GM23338 (cell line): ENCODE measurements around the gene HS6ST1. TPM values are rescaled to one million over a fixed set of nuclear protein-coding genes. Genes with fewer than 3 reads are reported as not detected.

ENCODE experiments used
- ATAC-seq: fragments of 200-7000 bp; cut with Tn5 transposase; 3 replicates; pipeline ENCODE4 v1.9.1; 2020
- DNase-seq: peaks from one replicate; pipeline ENCODE4 v3.0.0-alpha.2; 2015; ENCODE audit warnings: low spot score
- H2AFZ ChIP-seq: fragments of 200-600 bp; sonication (generic); 2 replicates; pipeline ENCODE4 v1.8.0; 2016; ENCODE audit warnings: antibody characterized with exemption, mild to moderate bottlenecking, moderate library complexity
- H3F3A ChIP-seq: fragments of 200-600 bp; sonication (generic); replicated peaks from 2 replicates; pipeline ENCODE4 v1.8.0; 2017; ENCODE audit warnings: antibody characterized with exemption, mixed run types, low read depth
- H3K27ac ChIP-seq: fragments of 200-600 bp; sonication (generic); 2 replicates; pipeline ENCODE4 v1.6.1; 2016; ENCODE audit warnings: low read depth
- H3K27me3 ChIP-seq: fragments of 200-600 bp; sonication (generic); 2 replicates; pipeline ENCODE4 v1.8.0; 2016; ENCODE audit warnings: mild to moderate bottlenecking, mixed run types, moderate library complexity; ENCODE audit not compliant: insufficient read depth
- H3K36me3 ChIP-seq: fragments of 200-600 bp; sonication (generic); 2 replicates; pipeline ENCODE4 v1.8.0; 2016; ENCODE audit warnings: mild to moderate bottlenecking; ENCODE audit not compliant: insufficient read depth
- H3K4me1 ChIP-seq: fragments of 200-600 bp; sonication (generic); 2 replicates; pipeline ENCODE4 v1.8.0; 2016; ENCODE audit warnings: mild to moderate bottlenecking, moderate library complexity; ENCODE audit not compliant: insufficient read depth
- H3K4me2 ChIP-seq: fragments of 200-600 bp; sonication (generic); 2 replicates; pipeline ENCODE4 v1.7.1; 2017; ENCODE audit warnings: mixed run types
- H3K4me3 ChIP-seq: fragments of 200-600 bp; sonication (generic); 2 replicates; pipeline ENCODE4 v1.6.1; 2016; ENCODE audit warnings: mixed run types
- H3K79me2 ChIP-seq: fragments of 200-600 bp; sonication (generic); replicated peaks from 2 replicates; pipeline ENCODE4 v1.8.0; 2017; ENCODE audit warnings: mild to moderate bottlenecking; ENCODE audit not compliant: insufficient read depth
- H3K9me2 ChIP-seq: fragments of 200-600 bp; sonication (generic); 2 replicates; pipeline ENCODE4 v1.8.0; 2017; ENCODE audit not compliant: insufficient read depth
- H4K20me1 ChIP-seq: fragments of 200-600 bp; sonication (generic); replicated peaks from 2 replicates; pipeline ENCODE4 v1.8.0; 2017; ENCODE audit warnings: mild to moderate bottlenecking; ENCODE audit not compliant: insufficient read depth
- H3K27ac Mint-ChIP-seq: 2 replicates; pipeline ENCODE4 v1.8.0; 2020; ENCODE audit warnings: inconsistent platforms, mild to moderate bottlenecking, moderate library complexity, mixed read lengths
- H3K27me3 Mint-ChIP-seq: 3 replicates; pipeline ENCODE4 v1.8.0; 2022; ENCODE audit warnings: low read depth, mild to moderate bottlenecking, moderate library complexity, mixed read lengths, inconsistent platforms; ENCODE audit not compliant: insufficient read depth, poor library complexity
- H3K36me3 Mint-ChIP-seq: 3 replicates; pipeline ENCODE4 v1.8.0; 2021; ENCODE audit warnings: low read depth, mild to moderate bottlenecking, inconsistent platforms, moderate library complexity, mixed read lengths
- H3K4me1 Mint-ChIP-seq: 3 replicates; pipeline ENCODE4 v1.8.0; 2020; ENCODE audit warnings: mild to moderate bottlenecking, inconsistent platforms, mixed read lengths
- H3K4me3 Mint-ChIP-seq: 3 replicates; pipeline ENCODE4 v1.8.0; 2021; ENCODE audit warnings: moderate library complexity, mild to moderate bottlenecking, inconsistent platforms, mixed read lengths
- H3K9me3 Mint-ChIP-seq: 3 replicates; pipeline ENCODE4 v1.8.0; 2020; ENCODE audit warnings: moderate library complexity, mild to moderate bottlenecking, inconsistent platforms, mixed read lengths
- CTCF ChIP-seq, 2 experiments: fragments of 200-600 bp in 1 of 2; sonication (generic) in 1 of 2; conservative IDR thresholded peaks; 2 replicates each; pipeline versions ENCODE4 v1.5.1 to v1.6.1; 2016 to 2017; ENCODE audit warnings: antibody characterized with exemption in 2 of 2, low read depth in 2 of 2, mild to moderate bottlenecking in 2 of 2, moderate library complexity in 1 of 2
- NANOG ChIP-seq: IDR thresholded peaks from 2 replicates; pipeline ENCODE4 v1.6.1; 2016; ENCODE audit warnings: antibody characterized with exemption, borderline replicate concordance
- STAT1 ChIP-seq: IDR thresholded peaks from one replicate; pipeline ENCODE4 v1.6.1; 2016; ENCODE audit warnings: antibody characterized with exemption; ENCODE audit not compliant: unreplicated experiment
- ZNF331 ChIP-seq: fragments of 250-450 bp; sonication (Bioruptor Pico); IDR thresholded peaks from 2 replicates; pipeline ENCODE4 v1.5.0; 2020; ENCODE audit warnings: low read depth, mild to moderate bottlenecking, moderate library complexity
- ZNF462 ChIP-seq: fragments of 250-450 bp; sonication (Bioruptor Pico); IDR thresholded peaks from 2 replicates; pipeline ENCODE4 v1.5.0; 2020; ENCODE audit warnings: mild to moderate bottlenecking, moderate library complexity
- polyA plus RNA-seq: library from polyadenylated mRNA; unstranded; fragments of >200 nt; fragmentation: Nextera tagmentation; extraction: Ambion mirVana; gene quantifications from 2 replicates; pipeline ENCODE4 v1.2.1, GENCODE V29; 2016
- total RNA-seq: library from RNA; depleted of rRNA; stranded (reverse); fragments of >200 nt; shearing (Covaris generic); gene quantifications from 2 replicates; pipeline ENCODE4 v1.2.3, GENCODE V29; 2014

Gene HS6ST1
- total and polyA plus RNA-seq, 2 experiments from 2014 or later = 21.1 to 106 TPM

- H3K36me3 ChIP-seq = no peaks in the 10 kb centered on the region
- H3K79me2 ChIP-seq = no peaks in the 10 kb centered on the region
- no peak for TF ChIP-seq ZNF462 (CRISPR knock-in tag)
- no peak for TF ChIP-seq ZNF331 (CRISPR knock-in tag)
- H2AFZ ChIP-seq = no peak overlapping the region
- no peak for DNase-seq
- no peak overlapping the region for H3K4me2 ChIP-seq
- no peaks in the 10 kb centered on the region for H4K20me1 ChIP-seq
- Mint-ChIP-seq H3K4me1 (0 out of 3 replicates have a peak, but pooled peaks cover 6% of the 10 kb centered on the region), H3K9me3 (no peaks in the 10 kb centered on the region), H3K4me3 (no peak overlapping the region), H3K27ac (no peak overlapping the region), H3K27me3 (peaks cover 8% of the 10 kb centered on the region), H3K36me3 (no peaks in the 10 kb centered on the region)
- no peak overlapping the region for H3K4me3 ChIP-seq
- no peaks in the 10 kb centered on the region for H3F3A ChIP-seq
- no peak overlapping the region for H3K27ac ChIP-seq
- H3K27me3 ChIP-seq = no peaks in the 10 kb centered on the region
- H3K4me1 ChIP-seq = no peaks in the 10 kb centered on the region
- H3K9me2 ChIP-seq = no peaks in the 10 kb centered on the region
- ATAC-seq = no peak
These were observed 101.0 kb downstream of the HS6ST1 start for GRCh38 chr2:128217671-128218070.

DNA sequence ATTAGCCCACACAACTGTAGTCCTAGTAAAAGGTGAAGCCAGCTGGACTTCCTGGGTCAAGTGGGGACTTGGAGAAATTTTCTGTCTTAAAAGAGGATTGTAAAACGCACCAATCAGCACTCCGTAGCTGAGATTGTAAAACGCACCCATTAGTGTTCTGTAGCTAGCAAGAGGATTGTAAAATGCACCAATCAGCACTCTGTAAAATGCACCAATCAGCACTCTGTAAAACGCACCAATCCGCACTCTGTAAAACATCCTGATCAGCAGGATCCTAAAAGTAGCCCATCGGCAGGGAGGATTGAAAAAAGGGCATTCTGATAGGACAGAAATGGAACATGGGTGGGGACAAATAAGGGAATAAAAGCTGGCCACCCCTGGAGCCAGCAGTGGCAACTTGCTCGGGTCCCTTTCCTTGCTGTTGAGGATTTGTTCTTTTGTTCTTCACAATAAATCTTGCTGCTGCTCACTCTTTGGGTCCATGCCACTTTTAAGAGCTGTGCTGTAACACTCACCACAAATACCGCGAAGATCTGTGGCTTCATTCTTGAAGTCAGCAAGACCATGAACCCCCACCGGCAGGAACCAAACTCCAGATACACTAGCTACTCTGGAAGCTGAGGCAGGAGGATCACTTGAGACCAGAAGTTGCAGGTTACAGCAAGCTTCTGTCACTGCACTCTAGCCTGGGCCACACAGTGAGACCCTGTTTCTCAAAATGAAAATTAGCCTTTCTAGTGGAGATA is 102.6 kb downstream of the HS6ST1 start:
- no peak overlapping the region for H2AFZ ChIP-seq
- TF ChIP-seq NANOG = no peak
- TF ChIP-seq CTCF (conservative IDR thresholded peaks at IDR 0.05; ENCODE audit: low read depth in 2 of 2) = no peak
- TF ChIP-seq STAT1 = no peak
- H3K4me3 Mint-ChIP-seq = no peak overlapping the region
- no peak overlapping the region for H3K4me2 ChIP-seq
- no peaks in the 10 kb centered on the region for H3K9me2 ChIP-seq
- DNase-seq (no peak), ATAC-seq (no peak)
- no peak overlapping the region for H3K27ac ChIP-seq
- no peak overlapping the region for H3K27ac Mint-ChIP-seq
- no peaks in the 10 kb centered on the region for H3K4me1 ChIP-seq
- H4K20me1 ChIP-seq = no peaks in the 10 kb centered on the region
- peaks cover under 1% of the 10 kb centered on the region; the same call in 1 of the 3 replicates for H3K9me3 Mint-ChIP-seq
- no peak overlapping the region for H3K4me3 ChIP-seq
- 0 out of 3 replicates have a peak, but pooled peaks cover 5% of the 10 kb centered on the region for H3K4me1 Mint-ChIP-seq
- H3K36me3 Mint-ChIP-seq = no peaks in the 10 kb centered on the region
- H3F3A ChIP-seq = no peaks in the 10 kb centered on the region
- H3K27me3 Mint-ChIP-seq = peaks cover 8% of the 10 kb centered on the region
- H3K27me3 ChIP-seq = no peaks in the 10 kb centered on the region
- no peaks in the 10 kb centered on the region for H3K79me2 ChIP-seq
- H3K36me3 ChIP-seq = no peaks in the 10 kb centered on the region
